HG03520 (cell line): Measurements from ENCODE around the gene MEF2A.

Source experiments
- ATAC-seq: cut with Tn5 transposase; IDR thresholded peaks from one replicate; pipeline ENCODE4 v1.9.1; 2021; ENCODE audit warnings: mild to moderate bottlenecking, moderate library complexity; ENCODE audit not compliant: unreplicated experiment

MEF2A gene

GRCh38 chr15:99562238-99562637 lies 3.5 kb upstream of the MEF2A start:
- no peak for ATAC-seq

GRCh38 chr15:99564221-99565048 lies 1.3 kb upstream of the MEF2A start:
- ATAC-seq = peak; percentile 41

- peak; percentile 56 for ATAC-seq
Observed at GRCh38 chr15:99565049-99565298, 810 bp upstream of the MEF2A start.

- ATAC-seq = no peak
Observed at GRCh38 chr15:99566157-99566897, 543 bp downstream of the MEF2A start.

GRCh38 chr15:99568625-99569352 lies 3.0 kb downstream of the MEF2A start:
- no peak for ATAC-seq

GRCh38 chr15:99571299-99571698 lies 5.5 kb downstream of the MEF2A start:
- no peak for ATAC-seq

- no peak for ATAC-seq
Observed at GRCh38 chr15:99574048-99574447, 8.3 kb downstream of the MEF2A start.

- no peak for ATAC-seq
Observed at GRCh38 chr15:99574502-99574901, 8.7 kb downstream of the MEF2A start.

- ATAC-seq = no peak
Observed at GRCh38 chr15:99578809-99579208, 13.0 kb downstream of the MEF2A start.

GRCh38 chr15:99580076-99580475 lies 14.3 kb downstream of the MEF2A start:
- no peak for ATAC-seq

- no peak for ATAC-seq
Observed at GRCh38 chr15:99582508-99582960, 16.8 kb downstream of the MEF2A start.

GRCh38 chr15:99584081-99584600 lies 18.4 kb downstream of the MEF2A start:
- no peak for ATAC-seq

- ATAC-seq = no peak
Observed at GRCh38 chr15:99586121-99586520, 20.3 kb downstream of the MEF2A start.

- ATAC-seq = no peak
Observed at GRCh38 chr15:99589801-99590200, 24.0 kb downstream of the MEF2A start.

- no peak for ATAC-seq
Observed at GRCh38 chr15:99590913-99591646, 25.3 kb downstream of the MEF2A start.

GRCh38 chr15:99592145-99592791 lies 26.5 kb downstream of the MEF2A start:
- ATAC-seq = no peak

GRCh38 chr15:99593070-99593469 lies 27.3 kb downstream of the MEF2A start:
- no peak for ATAC-seq

- ATAC-seq = no peak
Observed at GRCh38 chr15:99594916-99595315, 29.1 kb downstream of the MEF2A start.

GRCh38 chr15:99598296-99598695 lies 32.5 kb downstream of the MEF2A start:
- ATAC-seq = no peak

GRCh38 chr15:99603828-99604227 lies 38.0 kb downstream of the MEF2A start:
- ATAC-seq = no peak
